K562 (cell line): ENCODE data around the gene VSTM2B. TPM values are rescaled to one million over a fixed set of nuclear protein-coding genes. Genes with fewer than 3 reads are reported as not detected.

Experiments
- CBFA2T3 ChIP-seq: fragments of 450-650 bp; IDR thresholded peaks from 2 replicates; pipeline ENCODE4 v1.6.1; 2017
- CTCF ChIP-seq, 3 experiments: IDR thresholded peaks in 2 of 3; conservative IDR thresholded peaks in 1 of 3; 2 replicates each; pipeline ENCODE4 v1.5.1; 2011 to 2012; ENCODE audit warnings: low read length in 3 of 3, mild to moderate bottlenecking in 3 of 3, control low read depth in 2 of 3, improper control_type of control experiment in 1 of 3, inconsistent platforms in 1 of 3, low read depth in 1 of 3, mixed read lengths in 1 of 3, moderate library complexity in 1 of 3; ENCODE audit not compliant: insufficient read depth in 2 of 3
- GTF2A2 ChIP-seq: IDR thresholded peaks from 2 replicates; pipeline ENCODE4 v1.6.1; 2016; ENCODE audit warnings: mild to moderate bottlenecking, missing genetic modification characterization, missing compliant biosample characterization
- HDAC2 ChIP-seq: fragments of 450-650 bp; IDR thresholded peaks from 2 replicates; pipeline ENCODE4 v1.6.1; 2016; ENCODE audit warnings: mild to moderate bottlenecking
- MAZ ChIP-seq, 2 experiments: fragments of 450-650 bp in 1 of 2; sonication (generic) in 1 of 2; formaldehyde crosslinking; IDR thresholded peaks in 1 of 2; conservative IDR thresholded peaks in 1 of 2; 2 replicates each; pipeline versions ENCODE4 v1.4.0 to v1.5.0; 2020; ENCODE audit warnings: mild to moderate bottlenecking in 1 of 2, missing genetic modification reagents in 1 of 2
- MTA2 ChIP-seq: fragments of 450-650 bp; IDR thresholded peaks from 2 replicates; pipeline ENCODE4 v1.6.1; 2016; ENCODE audit warnings: low read depth
- NELFE ChIP-seq: IDR thresholded peaks from 2 replicates; pipeline ENCODE4 v1.6.1; 2011; ENCODE audit warnings: mild to moderate bottlenecking; ENCODE audit not compliant: insufficient read depth, insufficient read length
- RAD21 ChIP-seq, 2 experiments: fragments of 250-450 bp in 1 of 2; fragments of 450-650 bp in 1 of 2; sonication (Bioruptor Pico) in 1 of 2; formaldehyde crosslinking in 1 of 2; IDR thresholded peaks in 1 of 2; conservative IDR thresholded peaks in 1 of 2; 2 replicates each; pipeline versions ENCODE4 v1.4.0 to v1.8.0; 2020 to 2022; ENCODE audit warnings: mild to moderate bottlenecking in 2 of 2, moderate library complexity in 1 of 2
- RBM15 ChIP-seq: fragments of 200-400 bp; formaldehyde crosslinking; IDR thresholded peaks from 2 replicates; pipeline ENCODE4 v1.6.1; 2018; ENCODE audit warnings: mild to moderate bottlenecking, low read length, moderate library complexity; ENCODE audit not compliant: insufficient read depth
- SMC3 ChIP-seq: conservative IDR thresholded peaks from 2 replicates; pipeline ENCODE4 v1.6.1; 2011; ENCODE audit warnings: low read depth, low read length, improper control_type of control experiment; ENCODE audit not compliant: insufficient read depth
- USF1 ChIP-seq: sonication (generic); formaldehyde crosslinking; IDR thresholded peaks from 2 replicates; pipeline ENCODE4 v1.9.0; 2022; ENCODE audit warnings: mild to moderate bottlenecking, missing genetic modification reagents
- ZNF174 ChIP-seq: fragments of 250-450 bp; sonication (Bioruptor Pico); IDR thresholded peaks from 2 replicates; pipeline ENCODE4 v1.4.0; 2020; ENCODE audit warnings: mild to moderate bottlenecking
- ZNF239 ChIP-seq: fragments of 250-450 bp; sonication (Bioruptor Pico); IDR thresholded peaks from 2 replicates; pipeline ENCODE4 v1.4.0; 2020; ENCODE audit warnings: mild to moderate bottlenecking
- ZNF644 ChIP-seq: fragments of 200-800 bp; sonication (Bioruptor generic); IDR thresholded peaks from 2 replicates; pipeline ENCODE4 v1.6.1; 2016; ENCODE audit warnings: low read depth, missing genetic modification characterization, missing compliant biosample characterization
- ZNF695 ChIP-seq: fragments of 450-650 bp; formaldehyde crosslinking; IDR thresholded peaks from 2 replicates; pipeline ENCODE4 v1.4.0; 2020; ENCODE audit warnings: mild to moderate bottlenecking, moderate library complexity
- polyA plus RNA-seq, 8 experiments: library from polyadenylated mRNA; depleted of rRNA in 4 of 8; stranded (reverse) in 5 of 8; unstranded in 3 of 8; fragments of >200 nt; fragmentation: Nextera tagmentation in 2 of 8; fragmentation: Illumina TruSeq in 1 of 8; extraction: Ambion mirVana in 2 of 8; extraction: Trizol in 1 of 8; gene quantifications; 2 replicates each; pipeline versions ENCODE4 v1.2.1 to v1.2.3, GENCODE V29; 2011 to 2014; ENCODE audit warnings: inconsistent platforms in 1 of 8, missing spikeins in 1 of 8
- total RNA-seq, 7 experiments: library from RNA; depleted of rRNA in 6 of 7; stranded (reverse); fragments of >200 nt in 6 of 7; fragmentation: Illumina TruSeq in 2 of 7; extraction: Trizol in 2 of 7; gene quantifications; 2 replicates each; pipeline versions ENCODE4 v1.2.1 to v1.2.3, GENCODE V29; 2011 to 2021; ENCODE audit warnings: low replicate concordance in 1 of 7

Gene VSTM2B
- total and polyA plus RNA-seq, 9 of the 15 experiments (the other 6 are each of a cell fraction or from before 2014, with no cell fraction given), result not detected

- no peak for TF ChIP-seq MTA2
- peak; percentile 7 to 63 (median 39); a peak in 4 of 6 replicates for TF ChIP-seq CTCF (IDR thresholded peaks at IDR 0.05 in 2 of 3, conservative IDR thresholded peaks at IDR 0.05 in 1 of 3; ENCODE audit: insufficient read depth in 2 of 3, low read depth in 1 of 3, low read length in 3 of 3)
- TF ChIP-seq SMC3, result 0 out of 2 replicates have a peak, but pooled peaks have one; percentile 27
- TF ChIP-seq ZNF695, result no peak
- no peak for TF ChIP-seq ZNF174
- TF ChIP-seq MAZ (CRISPR knock-in tag; conservative IDR thresholded peaks at IDR 0.05 in 1 of 2, IDR thresholded peaks at IDR 0.05 in 1 of 2), result no peak
- TF ChIP-seq RBM15, result no peak
- TF ChIP-seq HDAC2, result no peak
- no peak for TF ChIP-seq GTF2A2 (tag)
- no peak for TF ChIP-seq USF1
- no peak for TF ChIP-seq ZNF239
- TF ChIP-seq RAD21 (CRISPR knock-in tag; conservative IDR thresholded peaks at IDR 0.05 in 1 of 2, IDR thresholded peaks at IDR 0.05 in 1 of 2), result peak; percentile 53 to 78
- 0 out of 2 replicates have a peak, but pooled peaks have one; percentile 9 for TF ChIP-seq CBFA2T3
- TF ChIP-seq NELFE, result no peak
- TF ChIP-seq ZNF644 (tag), result no peak
- TF ChIP-seq, all 486 proteins: peak for 5
These were observed 71.2 kb downstream of the VSTM2B start (continued) for GRCh38 chr19:29596885-29597525.
